Suppressor macrophage (primary cell): Measurements from ENCODE around the gene SPTBN1.
"Not testable (repeated sequence)": the region's sequence is repeated elsewhere in the genome, so short reads cannot be mapped to it uniquely, and the experiment has no call there.

Experiments used
- DNase-seq, 4 experiments: peaks; one replicate each; pipeline ENCODE4 v3.0.0-alpha.2; 2020 to 2022

The SPTBN1 gene

DNA sequence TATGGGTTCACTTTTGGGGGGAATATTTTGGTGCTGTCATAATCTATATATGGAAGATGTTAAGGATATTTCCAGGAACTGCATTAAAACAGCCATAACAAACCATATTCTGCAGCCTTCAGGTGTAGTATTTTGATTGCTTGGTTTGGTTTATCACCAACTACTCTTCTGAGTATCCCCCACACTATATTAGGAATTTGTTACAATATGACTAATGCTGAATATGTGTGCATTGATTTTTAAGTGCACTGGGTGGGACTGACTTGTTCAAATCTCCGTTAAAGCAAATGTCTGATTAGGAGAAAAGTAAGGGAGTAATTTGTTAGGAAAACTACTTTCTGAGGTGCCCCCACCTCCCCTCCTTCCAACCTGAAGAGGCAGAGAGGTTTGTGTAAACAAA, 47.7 kb downstream of the SPTBN1 start:
- DNase-seq = no peak

DNA sequence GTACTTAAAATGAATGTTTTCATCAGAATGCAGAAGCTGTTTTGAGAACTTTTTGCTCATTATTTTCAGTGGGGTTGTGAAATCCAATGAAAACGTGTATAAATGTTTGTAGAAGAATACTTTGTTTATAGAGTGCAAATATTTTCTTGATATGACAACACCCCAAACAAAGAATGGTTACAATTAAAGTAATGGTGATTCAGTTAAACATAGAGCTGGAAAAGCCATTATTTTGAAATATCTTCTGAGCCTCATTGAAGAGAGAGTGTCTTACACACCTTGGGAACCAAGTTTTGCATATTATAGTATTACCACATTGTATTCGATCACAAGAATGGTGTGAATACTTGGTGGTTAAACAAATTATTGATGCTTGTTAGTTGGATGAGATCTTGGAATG, 48.7 kb downstream of the SPTBN1 start:
- DNase-seq = no peak

DNA sequence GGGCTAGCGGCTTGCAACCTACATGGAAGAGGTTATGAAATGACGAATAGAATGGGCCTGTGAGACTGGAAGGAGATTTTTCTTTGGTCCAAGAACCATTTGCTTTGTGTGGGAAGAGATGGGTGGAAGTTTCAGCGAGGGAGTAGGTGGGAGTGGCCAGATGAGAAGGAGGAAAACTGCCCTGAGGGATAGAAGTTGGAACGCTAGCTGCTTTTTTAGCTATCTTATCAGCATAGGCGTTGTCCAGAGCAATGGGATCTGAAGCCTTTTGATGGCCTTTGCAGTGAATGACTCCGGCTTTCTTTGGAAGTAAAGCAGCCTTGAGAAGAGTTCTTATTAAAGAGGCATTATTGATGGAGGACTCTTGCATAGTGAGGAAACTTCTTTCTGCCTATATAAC, 52.4 kb downstream of the SPTBN1 start:
- no peak for DNase-seq

- not testable (repeated sequence) for DNase-seq
Measured at GRCh38 chr2:54509043-54509442, 52.9 kb downstream of the SPTBN1 start.

- DNase-seq = no peak
Measured at GRCh38 chr2:54510916-54511315, 54.8 kb downstream of the SPTBN1 start.

DNA sequence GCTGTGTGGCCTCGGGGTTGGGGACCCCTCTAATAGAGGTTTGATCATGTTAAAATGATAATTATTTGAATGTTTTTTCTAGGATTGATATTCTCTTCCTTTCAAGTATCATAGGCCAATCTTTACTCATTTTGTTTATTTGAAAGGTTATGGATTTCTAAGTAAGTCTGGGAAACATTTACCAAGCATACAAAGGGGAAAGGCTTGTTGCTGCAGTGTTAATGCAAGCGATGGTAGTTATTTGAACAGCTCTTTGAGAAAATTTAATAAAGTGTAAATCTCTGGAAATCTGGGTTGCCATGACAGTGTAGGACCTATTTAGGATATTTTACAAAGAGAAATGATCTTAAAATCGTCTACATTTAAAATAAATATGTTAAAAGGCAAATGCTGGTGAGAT, 56.1 kb downstream of the SPTBN1 start:
- DNase-seq = no peak

- DNase-seq = no peak
Measured at GRCh38 chr2:54512663-54513362, 56.7 kb downstream of the SPTBN1 start.

GRCh38 chr2:54513363-54513715, 57.2 kb downstream of the SPTBN1 start:
- DNase-seq = no peak

GRCh38 chr2:54514822-54515569, 58.9 kb downstream of the SPTBN1 start:
- no peak for DNase-seq

GRCh38 chr2:54516842-54517241, 60.7 kb downstream of the SPTBN1 start:
- no peak for DNase-seq

DNA sequence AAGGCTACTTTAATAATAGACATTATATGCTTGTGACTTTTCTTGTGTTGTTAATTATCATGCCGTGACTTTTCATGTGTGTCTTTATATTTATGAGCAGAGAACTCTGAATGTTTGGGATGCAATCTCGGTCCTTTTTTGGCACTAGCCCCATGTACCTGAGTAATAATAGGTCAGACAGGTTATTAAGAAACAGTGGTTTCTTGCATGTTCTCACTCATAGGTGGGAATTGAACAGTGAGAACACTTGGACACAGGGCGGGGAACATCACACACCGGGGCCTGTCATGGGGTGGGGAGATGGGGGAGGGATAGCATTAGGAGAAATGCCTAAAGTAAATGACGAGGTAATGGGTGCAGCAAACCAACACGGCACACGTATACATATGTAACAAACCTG, 61.9 kb downstream of the SPTBN1 start:
- DNase-seq = not testable (repeated sequence)

DNA sequence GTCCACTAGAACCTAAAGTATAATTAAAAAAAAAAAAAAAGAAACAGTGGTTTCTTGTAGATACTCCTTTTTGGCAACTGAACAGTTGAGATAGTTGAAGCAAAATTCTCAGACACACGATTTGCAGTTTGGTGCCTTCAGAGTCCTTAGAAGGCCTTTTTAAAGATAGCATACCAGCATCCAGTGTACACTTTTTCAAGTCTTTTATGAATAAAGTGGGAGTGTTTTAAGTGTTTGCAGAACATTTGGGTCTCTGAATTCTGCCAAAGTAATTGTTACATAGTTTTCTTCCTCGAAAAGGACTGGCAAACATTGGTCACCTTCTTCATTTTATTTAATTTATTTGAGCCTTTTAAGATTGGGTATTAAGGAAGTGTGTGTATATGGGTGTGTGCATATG, 62.3 kb downstream of the SPTBN1 start:
- no peak for DNase-seq

- no peak for DNase-seq
Measured at GRCh38 chr2:54519841-54520459, 63.8 kb downstream of the SPTBN1 start.

- DNase-seq = no peak
Measured at GRCh38 chr2:54520687-54521086, 64.6 kb downstream of the SPTBN1 start.

DNA sequence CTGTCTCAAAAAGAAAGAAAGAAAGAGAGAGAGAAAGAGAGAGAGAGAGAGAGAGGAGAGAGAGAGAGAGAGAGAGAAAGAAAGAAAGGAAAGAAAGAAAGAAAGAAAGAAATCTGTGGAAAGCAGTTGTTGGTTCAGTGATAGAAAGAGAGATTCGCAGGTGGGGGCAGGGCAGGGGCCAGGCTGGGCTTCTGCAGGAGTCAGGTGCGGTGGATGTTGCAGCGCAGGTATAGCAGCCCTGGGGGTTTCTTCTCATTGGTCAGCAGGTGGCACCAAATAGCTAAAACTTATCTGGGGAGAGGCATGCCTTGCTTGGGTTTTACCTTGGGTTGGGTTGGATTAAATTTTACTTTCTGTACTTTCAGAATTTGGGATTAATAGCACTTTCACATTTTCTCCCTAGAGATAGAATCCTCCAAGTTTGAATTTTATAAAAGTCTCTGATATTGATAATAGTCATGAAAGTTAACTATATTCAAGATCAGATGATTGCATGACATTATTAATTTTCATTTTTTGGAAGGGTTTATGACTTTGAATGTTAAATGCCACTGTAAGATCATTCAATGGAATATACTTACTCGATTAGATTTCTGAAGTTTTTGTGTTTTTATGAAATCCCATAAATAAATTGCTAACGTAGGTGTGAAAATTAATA, 66.6 kb downstream of the SPTBN1 start:
- DNase-seq = peak; percentile 68 to 84 (median 72)

DNA sequence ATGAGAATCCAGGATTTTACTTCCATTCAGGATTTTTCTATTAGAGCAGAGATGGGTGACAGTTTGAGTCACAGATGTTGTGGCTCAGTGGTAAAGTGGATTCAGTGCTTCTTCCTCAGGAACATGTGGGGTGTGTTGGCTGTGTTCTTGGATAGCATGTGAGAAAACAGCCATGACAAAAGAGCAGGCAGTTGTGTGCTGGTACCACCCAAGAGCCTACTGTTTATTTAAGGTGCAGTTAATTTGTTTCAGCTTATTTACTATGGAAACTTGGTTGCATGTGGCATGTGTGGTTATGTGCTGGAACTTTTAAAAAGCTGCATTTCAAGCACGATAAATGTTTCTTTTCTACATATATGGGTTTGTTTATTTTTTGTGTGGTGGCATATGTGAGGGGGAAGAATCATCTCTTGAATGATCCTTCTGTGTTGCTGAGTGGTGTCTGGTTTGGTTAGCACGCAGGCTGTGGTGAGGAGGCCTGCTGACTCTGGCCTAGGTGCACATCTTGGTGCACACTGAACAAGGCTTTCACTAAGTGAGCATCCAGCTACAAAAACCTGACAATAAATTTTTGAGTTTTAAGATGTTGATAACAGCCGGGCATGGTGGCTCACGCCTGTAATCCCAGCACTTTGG, 67.3 kb downstream of the SPTBN1 start:
- DNase-seq = peak in 3 of 4 experiments; percentile 15 to 39 (median 36)

DNA sequence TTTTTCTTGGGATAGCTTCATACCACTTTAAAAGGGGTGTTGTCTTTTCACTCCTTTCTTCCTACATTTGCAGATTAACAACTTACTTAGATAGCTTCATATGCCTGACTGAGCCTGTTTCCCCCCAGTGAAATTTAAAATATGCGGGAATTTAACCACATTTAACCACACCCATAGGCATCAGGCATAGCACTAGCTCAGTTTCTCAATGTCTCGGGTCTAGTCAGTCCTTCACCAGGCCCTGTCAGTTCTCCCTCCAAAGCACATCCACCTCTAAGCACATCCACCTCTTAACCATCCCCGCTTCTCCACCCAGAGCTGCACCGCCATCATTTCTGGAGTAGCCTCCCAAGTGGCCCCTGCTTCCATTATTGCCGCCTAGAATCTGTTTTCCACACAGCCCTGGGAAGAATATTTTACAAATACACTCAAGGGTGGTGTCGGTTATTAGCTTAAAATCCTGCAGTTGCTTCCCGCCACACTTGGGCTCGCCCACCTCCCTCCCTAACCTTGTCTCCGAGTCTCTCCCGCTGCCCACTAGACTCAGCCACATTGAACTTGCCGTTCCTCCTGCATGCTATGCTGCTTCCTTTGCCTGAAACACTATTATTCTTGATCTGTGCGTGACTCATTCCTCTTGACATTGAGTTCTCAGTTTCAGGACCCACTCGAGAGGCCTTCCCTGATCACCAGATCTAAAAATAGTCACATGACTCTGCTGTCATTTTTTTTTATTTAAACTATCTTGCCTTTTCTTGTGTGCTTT, 68.3 kb downstream of the SPTBN1 start:
- peak; percentile 57 to 87 (median 76) for DNase-seq

GRCh38 chr2:54525321-54525720, 69.2 kb downstream of the SPTBN1 start:
- DNase-seq = no peak

- DNase-seq = no peak
Measured at GRCh38 chr2:54526226-54526879, 70.2 kb downstream of the SPTBN1 start.

DNA sequence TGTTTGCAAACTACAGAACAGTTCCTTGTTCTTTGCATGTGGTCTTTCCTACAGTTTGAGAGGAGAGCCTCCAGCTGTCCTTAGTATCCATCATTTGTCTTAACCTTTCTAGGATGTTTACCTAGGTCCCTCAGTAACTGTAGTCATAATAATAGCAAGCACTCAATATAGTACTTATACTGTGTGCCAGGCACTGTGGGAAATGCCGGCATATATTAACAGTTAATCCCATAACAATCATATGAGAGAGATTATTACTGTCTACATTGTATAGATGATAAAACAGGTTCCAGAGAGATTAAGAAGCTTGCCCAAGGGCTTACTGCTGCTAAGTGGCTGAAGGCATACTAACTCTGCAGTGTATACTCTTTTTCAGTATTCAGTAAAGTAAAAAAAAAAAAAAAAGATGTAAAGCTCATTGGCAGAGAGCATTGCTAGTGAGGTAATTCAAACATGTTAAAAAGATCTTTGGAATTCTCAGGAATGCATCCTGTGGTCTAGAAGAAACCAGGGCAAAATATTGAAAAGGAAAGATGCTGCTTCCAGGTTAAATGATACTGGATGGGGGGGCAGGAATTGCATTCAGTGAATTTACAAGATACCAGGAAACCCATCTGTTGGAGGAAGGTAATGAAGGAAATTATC, 72.3 kb downstream of the SPTBN1 start:
- DNase-seq = no peak

GRCh38 chr2:54529518-54529917, 73.4 kb downstream of the SPTBN1 start:
- DNase-seq = not testable (repeated sequence)
